Measurements from ENCODE around the gene CUX1.

GRCh38 chr7:101775181-101775580, 42.2 kb upstream of the CUX1 start:
- TF ChIP-seq GATA3 (IDR thresholded peaks at IDR 0.05; ENCODE audit: low read depth, low read length) = no peak
- no peak for TF ChIP-seq GATA2 (IDR thresholded peaks at IDR 0.05; ENCODE audit: low read depth, low read length)

Data from SH-SY5Y (cell line).